Kidney (tissue), 14 donors: Measurements from ENCODE around the gene TMEM131L. TPM values are rescaled to one million over a fixed set of nuclear protein-coding genes. Genes with fewer than 3 reads are reported as not detected.
A peak's percentile ranks its signal among the peaks of the same experiment; 100 is the strongest.
"Not testable (repeated sequence)": the region's sequence is repeated elsewhere in the genome, so short reads cannot be mapped to it uniquely, and the experiment has no call there.

Experiments used
- DNase-seq, 5 donors: peaks; one replicate each; pipeline ENCODE4 v3.0.0-alpha.2; 2013 to 2020
- FAIRE-seq: peaks from 2 replicates; lab custom pipeline; 2012; peaks lifted over from hg19 to GRCh38; lab: Jason Lieb, UNC
- H3K27ac ChIP-seq, 2 donors: one replicate each; pipeline ENCODE4 v1.7.0; 2013; ENCODE audit warnings: low read depth in 2 of 2, low read length in 2 of 2, inconsistent platforms in 1 of 2
- H3K27me3 ChIP-seq: one replicate; pipeline ENCODE4 v1.7.1; 2013; ENCODE audit warnings: low read length, inconsistent platforms; ENCODE audit not compliant: control insufficient read depth, insufficient read depth
- H3K36me3 ChIP-seq, 3 donors: one replicate each; pipeline versions ENCODE4 v1.7.0 to v1.7.1; 2013; ENCODE audit warnings: low read length in 3 of 3, control low read depth in 1 of 3, inconsistent platforms in 1 of 3; ENCODE audit not compliant: insufficient read depth in 3 of 3, control insufficient read depth in 2 of 3
- H3K4me1 ChIP-seq, 3 donors: one replicate each; pipeline versions ENCODE4 v1.7.0 to v1.7.1; 2013; ENCODE audit warnings: low read length in 3 of 3, inconsistent platforms in 1 of 3, low read depth in 1 of 3; ENCODE audit not compliant: control insufficient read depth in 2 of 3, insufficient read depth in 2 of 3
- H3K4me3 ChIP-seq, 3 donors: one replicate each; pipeline versions ENCODE4 v1.7.0 to v1.8.1; 2013; ENCODE audit warnings: low read length in 3 of 3, control low read depth in 1 of 3, inconsistent platforms in 1 of 3
- H3K9ac ChIP-seq, 3 donors: one replicate each; pipeline versions ENCODE4 v1.7.0 to v1.7.1; 2013; ENCODE audit warnings: low read length in 3 of 3, control low read depth in 1 of 3, inconsistent platforms in 1 of 3
- H3K9me3 ChIP-seq, 3 donors: one replicate each; pipeline versions ENCODE4 v1.7.0 to v1.7.1; 2013; ENCODE audit warnings: low read length in 3 of 3, control low read depth in 1 of 3, inconsistent platforms in 1 of 3; ENCODE audit not compliant: control insufficient read depth in 2 of 3, insufficient read depth in 1 of 3
- CTCF ChIP-seq: IDR thresholded peaks from 3 replicates; pipeline ENCODE4 v1.5.1; 2012; ENCODE audit warnings: mild to moderate bottlenecking, moderate library complexity, borderline replicate concordance; ENCODE audit not compliant: insufficient read depth; ENCODE audit errors: extremely low read depth
- intact Hi-C: fragments of 100-400 bp; cut with DNase I; formaldehyde crosslinking; loops from one replicate; pipeline ENCODE4 v1.11.1; 2022
- polyA plus RNA-seq: library from polyadenylated mRNA; stranded (reverse); fragments of 350-450 nt; fragmentation: Illumina TruSeq; extraction: RNeasy Lipid Tissue Mini Kit (QIAGEN cat#74804); gene quantifications from one replicate; pipeline ENCODE4 v1.2.3, GENCODE V29; 2014; ENCODE audit warnings: low read depth, low replicate concordance; ENCODE audit not compliant: insufficient read depth
- total RNA-seq: library from RNA; stranded (reverse); fragmentation: NEBNext Ultra II Directional; extraction: Animal tissue kit (Norgen Biotek cat#: 25700); gene quantifications from one replicate; pipeline ENCODE4 v1.2.1, GENCODE V29; 2021
- donor health status: control.
- donor health status: control.
- donor health status: control.
- donor health status: control.
- donor health status: control.
- donor health status: DM: yes; HTN: yes; CAD: no.
- donor health status: Normal renal cell carcinoma (clear cell type).

Gene TMEM131L
- total and polyA plus RNA-seq, 2 donors from 2014 or later, result 3.0 to 17.0 TPM

GRCh38 chr4:153543351-153543750 is 77.2 kb downstream of the TMEM131L start:
- Histone ChIP-seq H3K27me3 (no peaks in the 10 kb centered on the region), H3K9me3 (no peaks in the 10 kb centered on the region), H3K4me3 (no peak overlapping the region), H3K9ac (no peak overlapping the region), H3K36me3 (no peaks in the 10 kb centered on the region), H3K4me1 (peaks cover 0 to 2% (median 0%) of the 10 kb centered on the region in 3 donors), H3K27ac (no peak overlapping the region)
- TF ChIP-seq CTCF, result no peak
- no peak for DNase-seq
- intact Hi-C loops, result no loop called here
- FAIRE-seq, result no peak

- FAIRE-seq (no peak), DNase-seq (no peak)
- no peak for TF ChIP-seq CTCF
- H3K36me3 ChIP-seq, result no peaks in the 10 kb centered on the region
- no peaks in the 10 kb centered on the region for H3K9me3 ChIP-seq
- intact Hi-C loops, result no loop called here
- H3K27me3 ChIP-seq, result no peaks in the 10 kb centered on the region
- H3K27ac ChIP-seq, result no peak overlapping the region
- no peak overlapping the region for H3K4me3 ChIP-seq
- H3K4me1 ChIP-seq, result no peaks in the 10 kb centered on the region
- H3K9ac ChIP-seq, result no peak overlapping the region
These were observed 79.7 kb downstream of the TMEM131L start for GRCh38 chr4:153545822-153546221.

GRCh38 chr4:153546280-153546679 is 80.1 kb downstream of the TMEM131L start:
- Histone ChIP-seq H3K9ac (no peak overlapping the region), H3K4me3 (no peak overlapping the region), H3K36me3 (no peaks in the 10 kb centered on the region), H3K27ac (no peak overlapping the region), H3K9me3 (no peaks in the 10 kb centered on the region), H3K27me3 (no peaks in the 10 kb centered on the region), H3K4me1 (no peaks in the 10 kb centered on the region)
- FAIRE-seq (no peak), DNase-seq (peak in 2 of 5 donors; percentile 28 to 48)
- intact Hi-C loops, result no loop called here
- TF ChIP-seq CTCF, result no peak

GRCh38 chr4:153547520-153547919 is 81.4 kb downstream of the TMEM131L start:
- H3K27me3 ChIP-seq, result no peaks in the 10 kb centered on the region
- H3K27ac ChIP-seq, result no peak overlapping the region
- no peak for FAIRE-seq
- no peak for TF ChIP-seq CTCF
- no peak overlapping the region for H3K4me3 ChIP-seq
- H3K9me3 ChIP-seq, result no peaks in the 10 kb centered on the region
- no peaks in the 10 kb centered on the region for H3K4me1 ChIP-seq
- H3K36me3 ChIP-seq, result no peaks in the 10 kb centered on the region
- intact Hi-C loops, result no loop called here
- DNase-seq, result no peak
- no peak overlapping the region for H3K9ac ChIP-seq

GRCh38 chr4:153548907-153549306 is 82.7 kb downstream of the TMEM131L start:
- H3K27ac ChIP-seq, H3K27me3 ChIP-seq, H3K9ac ChIP-seq, H3K4me3 ChIP-seq, H3K4me1 ChIP-seq, H3K36me3 ChIP-seq, intact Hi-C loops, DNase-seq, H3K9me3 ChIP-seq, FAIRE-seq: not testable (repeated sequence)
